K562 (cell line): ENCODE measurements around the gene STUB1. TPM values are rescaled to one million over a fixed set of nuclear protein-coding genes. Genes with fewer than 3 reads are reported as not detected.

Source experiments
- ARID1B ChIP-seq: fragments of 450-650 bp; IDR thresholded peaks from 2 replicates; pipeline ENCODE4 v1.6.1; 2016; ENCODE audit warnings: antibody characterized with exemption, mild to moderate bottlenecking, inconsistent platforms
- ARNT ChIP-seq, 2 experiments: fragments of 450-650 bp; IDR thresholded peaks; 2 replicates each; pipeline ENCODE4 v1.6.1; 2016; ENCODE audit warnings: mild to moderate bottlenecking in 1 of 2
- CBFB ChIP-seq: sonication (generic); formaldehyde crosslinking; IDR thresholded peaks from 2 replicates; pipeline ENCODE4 v1.4.0; 2020; ENCODE audit warnings: mild to moderate bottlenecking, missing genetic modification reagents
- HIVEP1 ChIP-seq: fragments of 250-450 bp; sonication (Bioruptor Pico); IDR thresholded peaks from 2 replicates; pipeline ENCODE4 v1.4.0; 2020; ENCODE audit warnings: mild to moderate bottlenecking
- KAT7 ChIP-seq: sonication (generic); formaldehyde crosslinking; IDR thresholded peaks from 2 replicates; pipeline ENCODE4 v1.8.0; 2022; ENCODE audit warnings: missing genetic modification reagents, mild to moderate bottlenecking, borderline replicate concordance
- NBN ChIP-seq: fragments of 450-650 bp; IDR thresholded peaks from 2 replicates; pipeline ENCODE4 v1.6.1; 2016; ENCODE audit warnings: low read depth, mild to moderate bottlenecking
- NCOR1 ChIP-seq: fragments of 450-650 bp; IDR thresholded peaks from 2 replicates; pipeline ENCODE4 v1.6.1; 2016; ENCODE audit warnings: mild to moderate bottlenecking, moderate library complexity
- POLR2B ChIP-seq: fragments of 450-650 bp; IDR thresholded peaks from 2 replicates; pipeline ENCODE4 v1.6.1; 2018; ENCODE audit warnings: low read depth; ENCODE audit not compliant: partially characterized antibody
- RBFOX2 ChIP-seq: fragments of 200-400 bp; formaldehyde crosslinking; IDR thresholded peaks from 2 replicates; pipeline ENCODE4 v1.6.1; 2017; ENCODE audit warnings: low read depth, mild to moderate bottlenecking, low read length, moderate library complexity
- TEAD1 ChIP-seq, 2 experiments: fragments of 450-650 bp in 1 of 2; sonication (generic) in 1 of 2; formaldehyde crosslinking; IDR thresholded peaks; 2 replicates each; pipeline versions ENCODE4 v1.4.0 to v1.8.0; 2020 to 2022; ENCODE audit warnings: mild to moderate bottlenecking in 2 of 2, missing genetic modification reagents in 1 of 2
- TEAD4 ChIP-seq, 2 experiments: sonication (generic) in 1 of 2; formaldehyde crosslinking in 1 of 2; IDR thresholded peaks; 2 replicates each; pipeline versions ENCODE4 v1.6.1 to v1.8.0; 2012 to 2022; ENCODE audit warnings: borderline replicate concordance in 1 of 2, inconsistent platforms in 1 of 2, low read length in 1 of 2, mild to moderate bottlenecking in 1 of 2, missing genetic modification reagents in 1 of 2
- ZFX ChIP-seq: sonication (generic); formaldehyde crosslinking; IDR thresholded peaks from 2 replicates; pipeline ENCODE4 v1.8.0; 2022; ENCODE audit warnings: mild to moderate bottlenecking, missing genetic modification reagents, moderate library complexity
- polyA plus RNA-seq, 8 experiments: library from polyadenylated mRNA; depleted of rRNA in 4 of 8; stranded (reverse) in 5 of 8; unstranded in 3 of 8; fragments of >200 nt; fragmentation: Nextera tagmentation in 2 of 8; fragmentation: Illumina TruSeq in 1 of 8; extraction: Ambion mirVana in 2 of 8; extraction: Trizol in 1 of 8; gene quantifications; 2 replicates each; pipeline versions ENCODE4 v1.2.1 to v1.2.3, GENCODE V29; 2011 to 2014; ENCODE audit warnings: inconsistent platforms in 1 of 8, missing spikeins in 1 of 8
- total RNA-seq, 7 experiments: library from RNA; depleted of rRNA in 6 of 7; stranded (reverse); fragments of >200 nt in 6 of 7; fragmentation: Illumina TruSeq in 2 of 7; extraction: Trizol in 2 of 7; gene quantifications; 2 replicates each; pipeline versions ENCODE4 v1.2.1 to v1.2.3, GENCODE V29; 2011 to 2021; ENCODE audit warnings: low replicate concordance in 1 of 7
- TF ChIP-seq, protein P1 (sequence below): sonication (generic); formaldehyde crosslinking; IDR thresholded peaks from 2 replicates; pipeline ENCODE4 v1.8.0; 2022; ENCODE audit warnings: mild to moderate bottlenecking, missing genetic modification reagents
- TF ChIP-seq, protein P2 (sequence below): fragments of 450-650 bp; IDR thresholded peaks from 2 replicates; pipeline ENCODE4 v1.6.1; 2016; ENCODE audit warnings: low read depth, mild to moderate bottlenecking, moderate library complexity
- TF ChIP-seq, protein P3 (sequence below): fragments of 250-450 bp; sonication (Bioruptor Pico); IDR thresholded peaks from 2 replicates; pipeline ENCODE4 v1.9.0; 2021; ENCODE audit warnings: mild to moderate bottlenecking, inconsistent platforms
- TF ChIP-seq, protein P4 (sequence below): fragments of 150-350 bp; IDR thresholded peaks from 2 replicates; pipeline ENCODE4 v1.6.1; 2014; ENCODE audit warnings: low read depth, mild to moderate bottlenecking, low read length, borderline replicate concordance

STUB1 gene
- total and polyA plus RNA-seq, 9 of the 15 experiments (the other 6 are each of a cell fraction or from before 2014, with no cell fraction given) = 10.6 to 251 (median 152) TPM

DNA sequence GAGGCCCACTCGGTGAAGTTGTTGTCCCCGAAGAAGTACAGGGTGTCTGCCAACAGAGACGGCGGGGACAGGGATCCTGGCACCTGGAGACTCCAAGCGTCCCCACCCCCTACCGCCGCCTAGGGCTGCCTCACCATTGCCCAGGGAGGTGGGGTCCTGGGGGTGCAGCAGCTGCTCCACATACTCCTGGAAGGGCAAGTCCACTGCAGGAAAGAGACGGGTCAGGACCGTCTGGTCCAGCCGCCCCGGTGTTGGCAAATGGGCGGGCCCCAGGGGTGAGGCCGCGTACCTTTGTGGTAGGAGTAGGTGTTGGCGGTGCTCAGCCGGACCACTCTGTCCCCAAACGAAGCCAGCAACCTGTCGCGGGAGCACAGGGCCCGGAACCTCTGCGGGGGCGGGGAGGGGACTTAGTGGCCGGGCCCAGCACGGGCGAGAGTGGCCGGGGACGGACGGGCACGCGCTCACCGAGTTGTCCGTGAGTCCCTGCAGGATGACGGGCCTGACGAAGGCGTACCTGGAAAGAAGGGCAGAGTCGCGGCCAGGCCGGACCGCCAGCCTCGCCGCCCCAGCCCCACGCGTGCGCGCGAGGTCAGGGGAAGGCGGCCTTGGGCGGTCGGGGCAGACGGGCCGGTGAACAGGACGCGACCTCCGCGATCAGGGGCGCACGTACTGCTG is 3.3 kb downstream of the STUB1 start (continued):
- TF ChIP-seq, protein P1, sequence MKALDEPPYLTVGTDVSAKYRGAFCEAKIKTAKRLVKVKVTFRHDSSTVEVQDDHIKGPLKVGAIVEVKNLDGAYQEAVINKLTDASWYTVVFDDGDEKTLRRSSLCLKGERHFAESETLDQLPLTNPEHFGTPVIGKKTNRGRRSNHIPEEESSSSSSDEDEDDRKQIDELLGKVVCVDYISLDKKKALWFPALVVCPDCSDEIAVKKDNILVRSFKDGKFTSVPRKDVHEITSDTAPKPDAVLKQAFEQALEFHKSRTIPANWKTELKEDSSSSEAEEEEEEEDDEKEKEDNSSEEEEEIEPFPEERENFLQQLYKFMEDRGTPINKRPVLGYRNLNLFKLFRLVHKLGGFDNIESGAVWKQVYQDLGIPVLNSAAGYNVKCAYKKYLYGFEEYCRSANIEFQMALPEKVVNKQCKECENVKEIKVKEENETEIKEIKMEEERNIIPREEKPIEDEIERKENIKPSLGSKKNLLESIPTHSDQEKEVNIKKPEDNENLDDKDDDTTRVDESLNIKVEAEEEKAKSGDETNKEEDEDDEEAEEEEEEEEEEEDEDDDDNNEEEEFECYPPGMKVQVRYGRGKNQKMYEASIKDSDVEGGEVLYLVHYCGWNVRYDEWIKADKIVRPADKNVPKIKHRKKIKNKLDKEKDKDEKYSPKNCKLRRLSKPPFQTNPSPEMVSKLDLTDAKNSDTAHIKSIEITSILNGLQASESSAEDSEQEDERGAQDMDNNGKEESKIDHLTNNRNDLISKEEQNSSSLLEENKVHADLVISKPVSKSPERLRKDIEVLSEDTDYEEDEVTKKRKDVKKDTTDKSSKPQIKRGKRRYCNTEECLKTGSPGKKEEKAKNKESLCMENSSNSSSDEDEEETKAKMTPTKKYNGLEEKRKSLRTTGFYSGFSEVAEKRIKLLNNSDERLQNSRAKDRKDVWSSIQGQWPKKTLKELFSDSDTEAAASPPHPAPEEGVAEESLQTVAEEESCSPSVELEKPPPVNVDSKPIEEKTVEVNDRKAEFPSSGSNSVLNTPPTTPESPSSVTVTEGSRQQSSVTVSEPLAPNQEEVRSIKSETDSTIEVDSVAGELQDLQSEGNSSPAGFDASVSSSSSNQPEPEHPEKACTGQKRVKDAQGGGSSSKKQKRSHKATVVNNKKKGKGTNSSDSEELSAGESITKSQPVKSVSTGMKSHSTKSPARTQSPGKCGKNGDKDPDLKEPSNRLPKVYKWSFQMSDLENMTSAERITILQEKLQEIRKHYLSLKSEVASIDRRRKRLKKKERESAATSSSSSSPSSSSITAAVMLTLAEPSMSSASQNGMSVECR (CRISPR knock-in tag) = 0 out of 2 replicates have a peak, but pooled peaks have one; percentile 19
- no peak for TF ChIP-seq KAT7 (CRISPR knock-in tag)
- TF ChIP-seq, protein P2, sequence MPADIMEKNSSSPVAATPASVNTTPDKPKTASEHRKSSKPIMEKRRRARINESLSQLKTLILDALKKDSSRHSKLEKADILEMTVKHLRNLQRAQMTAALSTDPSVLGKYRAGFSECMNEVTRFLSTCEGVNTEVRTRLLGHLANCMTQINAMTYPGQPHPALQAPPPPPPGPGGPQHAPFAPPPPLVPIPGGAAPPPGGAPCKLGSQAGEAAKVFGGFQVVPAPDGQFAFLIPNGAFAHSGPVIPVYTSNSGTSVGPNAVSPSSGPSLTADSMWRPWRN = no peak
- TF ChIP-seq NBN = no peak
- TF ChIP-seq RBFOX2 = peak; percentile 76
- TF ChIP-seq CBFB (CRISPR knock-in tag) = 0 out of 2 replicates have a peak, but pooled peaks have one; percentile 43
- TF ChIP-seq, protein P3, sequence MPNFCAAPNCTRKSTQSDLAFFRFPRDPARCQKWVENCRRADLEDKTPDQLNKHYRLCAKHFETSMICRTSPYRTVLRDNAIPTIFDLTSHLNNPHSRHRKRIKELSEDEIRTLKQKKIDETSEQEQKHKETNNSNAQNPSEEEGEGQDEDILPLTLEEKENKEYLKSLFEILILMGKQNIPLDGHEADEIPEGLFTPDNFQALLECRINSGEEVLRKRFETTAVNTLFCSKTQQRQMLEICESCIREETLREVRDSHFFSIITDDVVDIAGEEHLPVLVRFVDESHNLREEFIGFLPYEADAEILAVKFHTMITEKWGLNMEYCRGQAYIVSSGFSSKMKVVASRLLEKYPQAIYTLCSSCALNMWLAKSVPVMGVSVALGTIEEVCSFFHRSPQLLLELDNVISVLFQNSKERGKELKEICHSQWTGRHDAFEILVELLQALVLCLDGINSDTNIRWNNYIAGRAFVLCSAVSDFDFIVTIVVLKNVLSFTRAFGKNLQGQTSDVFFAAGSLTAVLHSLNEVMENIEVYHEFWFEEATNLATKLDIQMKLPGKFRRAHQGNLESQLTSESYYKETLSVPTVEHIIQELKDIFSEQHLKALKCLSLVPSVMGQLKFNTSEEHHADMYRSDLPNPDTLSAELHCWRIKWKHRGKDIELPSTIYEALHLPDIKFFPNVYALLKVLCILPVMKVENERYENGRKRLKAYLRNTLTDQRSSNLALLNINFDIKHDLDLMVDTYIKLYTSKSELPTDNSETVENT (CRISPR knock-in tag) = peak; percentile 11; the same call in 1 of the 2 replicates
- TF ChIP-seq, protein P4, sequence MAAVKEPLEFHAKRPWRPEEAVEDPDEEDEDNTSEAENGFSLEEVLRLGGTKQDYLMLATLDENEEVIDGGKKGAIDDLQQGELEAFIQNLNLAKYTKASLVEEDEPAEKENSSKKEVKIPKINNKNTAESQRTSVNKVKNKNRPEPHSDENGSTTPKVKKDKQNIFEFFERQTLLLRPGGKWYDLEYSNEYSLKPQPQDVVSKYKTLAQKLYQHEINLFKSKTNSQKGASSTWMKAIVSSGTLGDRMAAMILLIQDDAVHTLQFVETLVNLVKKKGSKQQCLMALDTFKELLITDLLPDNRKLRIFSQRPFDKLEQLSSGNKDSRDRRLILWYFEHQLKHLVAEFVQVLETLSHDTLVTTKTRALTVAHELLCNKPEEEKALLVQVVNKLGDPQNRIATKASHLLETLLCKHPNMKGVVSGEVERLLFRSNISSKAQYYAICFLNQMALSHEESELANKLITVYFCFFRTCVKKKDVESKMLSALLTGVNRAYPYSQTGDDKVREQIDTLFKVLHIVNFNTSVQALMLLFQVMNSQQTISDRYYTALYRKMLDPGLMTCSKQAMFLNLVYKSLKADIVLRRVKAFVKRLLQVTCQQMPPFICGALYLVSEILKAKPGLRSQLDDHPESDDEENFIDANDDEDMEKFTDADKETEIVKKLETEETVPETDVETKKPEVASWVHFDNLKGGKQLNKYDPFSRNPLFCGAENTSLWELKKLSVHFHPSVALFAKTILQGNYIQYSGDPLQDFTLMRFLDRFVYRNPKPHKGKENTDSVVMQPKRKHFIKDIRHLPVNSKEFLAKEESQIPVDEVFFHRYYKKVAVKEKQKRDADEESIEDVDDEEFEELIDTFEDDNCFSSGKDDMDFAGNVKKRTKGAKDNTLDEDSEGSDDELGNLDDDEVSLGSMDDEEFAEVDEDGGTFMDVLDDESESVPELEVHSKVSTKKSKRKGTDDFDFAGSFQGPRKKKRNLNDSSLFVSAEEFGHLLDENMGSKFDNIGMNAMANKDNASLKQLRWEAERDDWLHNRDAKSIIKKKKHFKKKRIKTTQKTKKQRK = no peak
- peak; percentile 59 for TF ChIP-seq ZFX (CRISPR knock-in tag)
- no peak for TF ChIP-seq ARID1B
- peak; percentile 17; the same call in 1 of the 2 replicates for TF ChIP-seq HIVEP1
- no peak for TF ChIP-seq TEAD4 (IDR thresholded peaks at IDR 0.05; ENCODE audit: low read length)
- TF ChIP-seq TEAD4 (CRISPR knock-in tag; IDR thresholded peaks at IDR 0.05; ENCODE audit: borderline replicate concordance) = no peak; the same call in none of the 2 replicates
- TF ChIP-seq TEAD1 (CRISPR knock-in tag; IDR thresholded peaks at IDR 0.05) = peak in 1 of 2 experiments; percentile 17; a peak in 1 of 4 replicates
- peak; percentile 48 for TF ChIP-seq POLR2B
- no peak for TF ChIP-seq NCOR1
- no peak for TF ChIP-seq ARNT (IDR thresholded peaks at IDR 0.05)
